Subcutaneous abdominal adipose tissue (tissue), 5 donors: ENCODE results near the gene GPR135.
A peak's percentile ranks its signal among the peaks of the same experiment; 100 is the strongest.

ENCODE experiments used
- H3K27ac ChIP-seq: one replicate; pipeline ENCODE4 v1.7.0; 2013; ENCODE audit warnings: low read depth, mild to moderate bottlenecking, inconsistent platforms, low read length, moderate library complexity
- H3K27me3 ChIP-seq, 5 donors: one replicate each; pipeline ENCODE4 v1.7.0; 2013; ENCODE audit warnings: low read length in 5 of 5, inconsistent platforms in 1 of 5; ENCODE audit not compliant: control insufficient read depth in 5 of 5, insufficient read depth in 4 of 5
- H3K36me3 ChIP-seq, 5 donors: one replicate each; pipeline ENCODE4 v1.7.0; 2013; ENCODE audit warnings: low read length in 5 of 5; ENCODE audit not compliant: control insufficient read depth in 5 of 5, insufficient read depth in 5 of 5
- H3K4me1 ChIP-seq, 5 donors: one replicate each; pipeline ENCODE4 v1.7.0; 2013; ENCODE audit warnings: low read length in 5 of 5, mild to moderate bottlenecking in 3 of 5, moderate library complexity in 1 of 5; ENCODE audit not compliant: control insufficient read depth in 5 of 5, insufficient read depth in 5 of 5
- H3K4me3 ChIP-seq, 5 donors: one replicate each; pipeline ENCODE4 v1.7.0; 2013; ENCODE audit warnings: low read length in 5 of 5, low read depth in 1 of 5
- H3K9ac ChIP-seq, 5 donors: one replicate each; pipeline ENCODE4 v1.7.0; 2013; ENCODE audit warnings: low read length in 5 of 5, mild to moderate bottlenecking in 4 of 5, moderate library complexity in 3 of 5
- H3K9me3 ChIP-seq, 5 donors: one replicate each; pipeline ENCODE4 v1.7.0; 2013; ENCODE audit warnings: low read length in 5 of 5; ENCODE audit not compliant: control insufficient read depth in 5 of 5
- donor health status: healthy.
- donor health status: healthy.
- donor health status: healthy.
- donor health status: healthy.
- donor health status: healthy.

GPR135 gene, protein sequence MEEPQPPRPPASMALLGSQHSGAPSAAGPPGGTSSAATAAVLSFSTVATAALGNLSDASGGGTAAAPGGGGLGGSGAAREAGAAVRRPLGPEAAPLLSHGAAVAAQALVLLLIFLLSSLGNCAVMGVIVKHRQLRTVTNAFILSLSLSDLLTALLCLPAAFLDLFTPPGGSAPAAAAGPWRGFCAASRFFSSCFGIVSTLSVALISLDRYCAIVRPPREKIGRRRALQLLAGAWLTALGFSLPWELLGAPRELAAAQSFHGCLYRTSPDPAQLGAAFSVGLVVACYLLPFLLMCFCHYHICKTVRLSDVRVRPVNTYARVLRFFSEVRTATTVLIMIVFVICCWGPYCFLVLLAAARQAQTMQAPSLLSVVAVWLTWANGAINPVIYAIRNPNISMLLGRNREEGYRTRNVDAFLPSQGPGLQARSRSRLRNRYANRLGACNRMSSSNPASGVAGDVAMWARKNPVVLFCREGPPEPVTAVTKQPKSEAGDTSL

DNA sequence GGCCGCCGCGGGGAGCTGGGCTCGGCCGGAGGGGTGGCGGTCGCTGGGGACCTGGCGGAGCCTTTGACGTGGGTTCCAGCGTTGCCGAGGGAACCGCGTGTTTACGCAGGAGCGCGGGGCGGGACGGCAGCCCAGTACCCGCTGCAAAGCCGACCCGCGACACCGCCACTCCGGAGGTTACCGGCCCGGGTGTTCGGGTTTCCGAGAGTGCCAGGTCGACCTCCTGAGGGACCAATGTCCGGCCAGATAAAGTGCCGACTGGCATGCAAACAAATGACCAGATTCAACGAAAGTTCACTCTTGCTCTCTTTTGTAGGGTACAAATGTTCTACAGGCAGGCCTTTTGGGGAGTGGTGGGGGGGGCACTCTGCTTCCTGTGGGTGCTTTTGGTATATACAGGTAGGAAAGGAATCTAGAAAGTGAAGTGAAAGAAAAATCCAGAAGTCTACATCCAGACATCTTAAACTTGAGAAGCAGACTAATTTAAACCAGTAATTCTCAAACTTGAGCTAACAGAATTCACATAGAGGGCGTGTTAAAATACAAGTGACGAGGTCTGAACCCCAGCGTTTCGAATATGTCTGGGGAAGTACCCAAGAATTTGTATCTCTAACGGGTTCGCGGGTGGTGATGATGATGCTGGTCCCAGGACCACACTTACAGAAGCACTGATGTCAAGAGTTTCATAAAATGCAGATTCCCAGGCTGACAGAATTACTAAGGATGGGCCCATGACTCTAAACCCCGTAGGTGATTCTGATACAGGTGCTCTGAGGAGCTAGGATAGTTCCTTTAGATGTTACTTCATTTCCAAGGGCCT, at the start of gene GPR135:
TSS of gene GPR135 (minus strand) at position 65 of the 820 bp plus-strand sequence. CDS start 154 bp downstream, outside the sequence.
- H3K9me3 ChIP-seq: no peaks in the 10 kb centered on the region
- peak within 1 kb of the TSS in 4 of 5 donors; percentile 52 to 78 (median 64) for H3K9ac ChIP-seq
- H3K27ac ChIP-seq: peak within 1 kb of the TSS; percentile 41
- H3K27me3 ChIP-seq: no peaks in the 10 kb centered on the region
- peaks cover 0 to 18% (median 14%) of the 10 kb centered on the region in 5 donors for H3K4me1 ChIP-seq
- H3K4me3 ChIP-seq: peak within 1 kb of the TSS; percentile 29 to 85 (median 81)
- peaks cover 5 to 16% (median 10%) of the 10 kb centered on the region in 5 donors for H3K36me3 ChIP-seq

DNA sequence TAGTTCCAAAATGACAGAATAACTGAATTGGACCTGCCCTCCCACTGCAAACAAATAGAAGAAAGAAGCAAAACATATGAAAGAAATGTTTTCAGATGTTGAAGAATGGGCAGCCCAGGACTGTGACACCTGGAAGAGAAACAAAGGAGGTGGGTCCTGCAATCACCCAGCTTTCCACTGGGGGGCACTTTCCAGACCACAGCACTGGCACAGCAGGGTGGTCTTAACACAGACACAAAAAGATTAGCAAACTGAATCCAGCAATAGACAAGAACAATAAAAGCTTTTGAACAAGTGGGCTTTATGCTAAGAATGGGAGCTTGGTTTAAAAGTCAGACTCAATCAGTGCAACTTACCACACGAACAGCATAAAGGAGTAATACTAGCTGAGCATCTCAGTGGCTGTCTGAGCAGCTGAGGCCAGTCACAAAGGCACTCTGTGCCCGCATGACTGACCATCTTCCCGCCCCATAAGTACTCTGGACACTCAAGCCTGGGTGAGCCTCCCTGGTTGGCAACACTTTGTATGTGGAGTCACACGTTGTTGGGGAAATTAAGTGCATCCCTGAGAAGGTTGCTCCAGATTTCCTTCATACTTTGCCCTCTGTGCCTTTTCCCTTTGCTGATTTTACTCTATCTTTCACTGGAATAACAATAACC, 46.9 kb upstream of the GPR135 start:
- Histone ChIP-seq H3K36me3 (no peaks in the 10 kb centered on the region), H3K27ac (no peak overlapping the region), H3K9ac (no peak overlapping the region), H3K4me3 (no peak overlapping the region), H3K9me3 (no peaks in the 10 kb centered on the region), H3K27me3 (no peaks in the 10 kb centered on the region), H3K4me1 (peaks cover 0 to 2% (median 0%) of the 10 kb centered on the region in 5 donors)

DNA sequence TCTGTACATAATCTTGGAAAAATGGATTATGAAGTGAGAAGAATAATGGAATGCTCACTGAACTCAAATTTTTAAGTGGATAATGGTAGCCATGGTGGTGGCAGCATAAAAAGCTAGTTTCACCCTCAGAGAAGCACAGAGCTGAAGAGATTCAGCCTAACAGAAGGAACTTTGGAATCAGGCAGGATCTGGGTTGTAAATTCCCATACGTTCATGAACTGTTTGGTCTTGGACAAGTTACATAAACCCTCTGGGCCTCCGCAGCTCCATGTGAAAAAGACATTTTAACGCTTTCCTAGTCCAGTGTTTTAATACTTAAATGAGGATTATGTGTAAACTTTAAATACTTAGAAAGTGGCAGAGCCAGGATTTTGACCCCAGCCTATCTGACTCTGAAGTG, 45.8 kb upstream of the GPR135 start:
- Histone ChIP-seq H3K4me3 (no peak overlapping the region), H3K9ac (no peak overlapping the region), H3K27me3 (no peaks in the 10 kb centered on the region), H3K4me1 (peaks cover 0 to 2% (median 0%) of the 10 kb centered on the region in 5 donors), H3K27ac (no peak overlapping the region), H3K9me3 (no peaks in the 10 kb centered on the region), H3K36me3 (no peaks in the 10 kb centered on the region)

DNA sequence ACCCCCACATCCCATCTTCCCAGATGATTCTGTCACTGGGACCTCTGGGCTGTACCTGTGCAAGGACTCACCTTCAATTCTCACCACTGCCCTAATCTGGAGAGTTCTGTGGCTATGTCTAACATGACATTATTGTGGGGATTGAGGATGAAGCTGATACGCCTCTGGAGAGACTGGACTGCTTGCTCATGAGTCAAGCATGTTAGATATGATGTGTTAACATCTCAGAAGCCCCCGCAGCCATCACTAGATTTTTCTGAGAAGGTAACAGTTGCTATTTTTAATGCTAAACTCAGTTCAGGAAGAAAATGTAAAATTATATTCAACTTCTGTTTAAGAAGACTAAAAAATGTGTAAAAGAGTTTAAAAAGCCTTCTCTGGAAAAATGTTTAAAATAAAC, 44.8 kb upstream of the GPR135 start:
- no peaks in the 10 kb centered on the region for H3K9me3 ChIP-seq
- H3K27ac ChIP-seq: no peak overlapping the region
- H3K27me3 ChIP-seq: no peaks in the 10 kb centered on the region
- peaks cover 0 to 3% (median 0%) of the 10 kb centered on the region in 5 donors for H3K36me3 ChIP-seq
- H3K4me1 ChIP-seq: peaks cover 0 to 2% (median 0%) of the 10 kb centered on the region in 5 donors
- H3K9ac ChIP-seq: no peak overlapping the region
- no peak overlapping the region for H3K4me3 ChIP-seq

DNA sequence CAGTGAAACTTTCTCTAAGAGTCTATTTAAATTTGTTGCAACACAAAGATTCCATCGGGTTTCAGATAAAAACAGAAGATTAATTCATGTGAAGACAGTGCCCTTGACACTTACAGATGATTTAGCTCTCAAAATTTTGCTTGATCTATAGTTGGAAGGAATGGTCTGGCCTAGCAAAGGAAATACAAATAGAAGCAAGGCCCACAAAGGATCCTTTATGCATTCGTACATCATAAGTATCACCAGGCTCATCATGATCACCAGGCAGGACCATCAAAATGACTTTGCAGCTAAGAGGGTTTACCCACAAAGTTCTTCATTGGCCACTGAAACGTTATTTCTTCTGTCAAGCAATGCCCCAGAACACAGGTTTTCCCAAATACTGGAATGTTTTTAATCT, 43.9 kb upstream of the GPR135 start:
- Histone ChIP-seq H3K36me3 (peaks cover 2 to 11% (median 2%) of the 10 kb centered on the region in 5 donors), H3K4me3 (no peak overlapping the region), H3K9me3 (no peaks in the 10 kb centered on the region), H3K4me1 (peaks cover 0 to 2% (median 0%) of the 10 kb centered on the region in 5 donors), H3K27me3 (no peaks in the 10 kb centered on the region), H3K9ac (no peak overlapping the region), H3K27ac (no peak overlapping the region)

DNA sequence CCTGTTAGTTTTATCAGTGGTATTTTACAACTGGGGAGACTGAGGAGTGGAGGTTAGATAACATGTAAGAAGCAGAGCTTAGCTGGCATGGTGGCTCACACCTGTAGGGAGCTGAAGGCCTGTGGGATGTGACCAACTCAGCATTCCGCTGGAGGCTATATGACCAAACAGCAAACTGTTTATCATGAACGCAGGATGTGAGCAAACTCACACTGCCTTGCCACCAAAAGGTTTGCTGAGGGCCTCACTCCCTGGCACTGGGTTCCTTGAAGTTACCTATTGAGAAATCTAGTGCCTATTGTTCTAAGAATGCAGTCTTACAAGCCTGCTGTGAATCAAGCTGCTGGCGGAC, 42.5 kb upstream of the GPR135 start:
- Histone ChIP-seq H3K9me3 (no peaks in the 10 kb centered on the region), H3K9ac (no peak overlapping the region), H3K4me1 (peaks cover 0 to 2% (median 0%) of the 10 kb centered on the region in 5 donors), H3K36me3 (peaks cover 9 to 23% (median 11%) of the 10 kb centered on the region in 5 donors), H3K27ac (no peak overlapping the region), H3K4me3 (no peak overlapping the region), H3K27me3 (no peaks in the 10 kb centered on the region)

DNA sequence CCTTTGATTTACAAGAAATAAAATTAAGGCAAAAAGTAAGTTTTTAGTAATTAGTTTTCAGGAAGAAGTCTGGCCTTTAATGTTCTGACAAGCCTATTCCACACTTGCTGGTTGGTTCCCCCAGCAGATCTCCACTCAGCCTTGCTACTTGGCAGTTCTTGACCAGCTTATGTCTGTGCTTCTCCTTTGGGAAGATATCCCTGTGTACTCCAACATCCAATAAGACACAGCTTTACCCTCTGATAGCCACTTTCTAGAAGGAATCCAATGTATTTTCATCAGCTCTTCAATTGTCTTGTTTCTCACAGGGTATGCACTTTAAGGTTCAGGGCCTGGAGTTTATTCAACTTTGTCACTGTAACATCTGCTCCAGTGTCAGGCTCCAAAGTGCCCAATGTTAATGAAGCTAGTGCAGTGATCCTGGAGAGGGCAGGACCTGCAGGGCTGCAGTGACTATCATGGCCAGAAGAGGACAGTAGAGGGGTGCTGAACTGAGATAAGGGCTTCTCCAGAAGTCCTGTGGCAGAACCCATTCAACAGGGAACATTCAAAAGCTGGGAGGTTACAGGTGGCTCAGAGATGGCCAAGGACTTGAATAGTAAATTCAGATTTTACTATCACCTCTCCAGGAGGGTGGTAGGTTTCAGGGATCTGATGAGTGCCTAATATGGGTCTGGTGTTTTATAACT, 42.0 kb upstream of the GPR135 start:
- Histone ChIP-seq H3K4me3 (no peak overlapping the region), H3K36me3 (peaks cover 9 to 23% (median 11%) of the 10 kb centered on the region in 5 donors), H3K27me3 (no peaks in the 10 kb centered on the region), H3K9me3 (no peaks in the 10 kb centered on the region), H3K4me1 (peaks cover 0 to 2% (median 0%) of the 10 kb centered on the region in 5 donors), H3K9ac (no peak overlapping the region), H3K27ac (no peak overlapping the region)

DNA sequence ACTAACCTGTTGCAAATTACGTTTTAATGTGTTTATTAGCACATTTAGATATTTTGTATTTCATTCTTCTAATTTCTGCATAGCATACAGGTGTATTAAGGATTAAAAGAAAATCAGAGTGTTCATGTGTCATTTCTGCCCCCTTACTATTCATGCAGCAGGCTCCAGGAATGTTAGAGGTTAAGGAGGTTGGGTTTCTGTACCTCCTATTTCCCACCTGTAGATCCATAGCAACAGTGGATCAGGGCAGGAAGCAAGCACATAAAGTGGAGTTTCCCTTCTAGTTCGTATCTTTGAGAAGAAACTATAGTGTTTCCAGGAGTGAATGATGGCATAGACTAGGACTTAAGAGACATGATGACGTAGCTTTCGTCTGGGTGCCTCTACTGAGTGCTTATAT, 38.1 kb upstream of the GPR135 start:
- Histone ChIP-seq H3K27ac (no peak overlapping the region), H3K4me1 (peaks cover 0 to 3% (median 0%) of the 10 kb centered on the region in 5 donors), H3K9me3 (no peaks in the 10 kb centered on the region), H3K4me3 (no peak overlapping the region), H3K27me3 (no peaks in the 10 kb centered on the region), H3K36me3 (peaks cover 13 to 32% (median 22%) of the 10 kb centered on the region in 5 donors), H3K9ac (no peak overlapping the region)

DNA sequence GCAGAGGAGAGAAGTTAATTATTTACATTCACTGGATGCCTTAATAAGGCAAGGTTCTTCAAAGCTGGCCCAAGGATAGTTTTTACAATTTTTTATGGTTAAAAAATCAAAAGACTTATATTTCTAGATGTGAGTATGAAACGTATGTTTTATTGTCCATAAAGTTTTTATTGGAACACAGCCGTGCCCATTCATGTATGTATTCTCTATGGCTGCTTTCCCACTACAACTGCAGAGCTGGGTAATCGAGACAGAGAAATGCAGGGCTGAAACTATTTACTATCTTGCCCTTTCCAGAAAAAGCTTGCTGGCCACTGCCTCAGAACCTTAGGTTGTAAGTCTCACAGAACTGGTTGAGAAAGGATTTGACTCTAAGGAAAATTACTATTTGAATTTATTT, 35.6 kb upstream of the GPR135 start:
- peak overlapping the region in 1 of 5 donors; percentile 32 for H3K9ac ChIP-seq
- no peaks in the 10 kb centered on the region for H3K9me3 ChIP-seq
- H3K4me3 ChIP-seq: no peak overlapping the region
- peaks cover 21 to 41% (median 34%) of the 10 kb centered on the region in 5 donors for H3K36me3 ChIP-seq
- no peak overlapping the region for H3K27ac ChIP-seq
- H3K27me3 ChIP-seq: no peaks in the 10 kb centered on the region
- peaks cover 0 to 3% (median 0%) of the 10 kb centered on the region in 5 donors for H3K4me1 ChIP-seq
